Fibroblast of skin of abdomen (primary cell): Measurements from ENCODE around the gene PGC.

ENCODE experiments used
- DNase-seq: peaks from one replicate; pipeline ENCODE4 v3.0.0-alpha.2; 2013

PGC gene

DNA sequence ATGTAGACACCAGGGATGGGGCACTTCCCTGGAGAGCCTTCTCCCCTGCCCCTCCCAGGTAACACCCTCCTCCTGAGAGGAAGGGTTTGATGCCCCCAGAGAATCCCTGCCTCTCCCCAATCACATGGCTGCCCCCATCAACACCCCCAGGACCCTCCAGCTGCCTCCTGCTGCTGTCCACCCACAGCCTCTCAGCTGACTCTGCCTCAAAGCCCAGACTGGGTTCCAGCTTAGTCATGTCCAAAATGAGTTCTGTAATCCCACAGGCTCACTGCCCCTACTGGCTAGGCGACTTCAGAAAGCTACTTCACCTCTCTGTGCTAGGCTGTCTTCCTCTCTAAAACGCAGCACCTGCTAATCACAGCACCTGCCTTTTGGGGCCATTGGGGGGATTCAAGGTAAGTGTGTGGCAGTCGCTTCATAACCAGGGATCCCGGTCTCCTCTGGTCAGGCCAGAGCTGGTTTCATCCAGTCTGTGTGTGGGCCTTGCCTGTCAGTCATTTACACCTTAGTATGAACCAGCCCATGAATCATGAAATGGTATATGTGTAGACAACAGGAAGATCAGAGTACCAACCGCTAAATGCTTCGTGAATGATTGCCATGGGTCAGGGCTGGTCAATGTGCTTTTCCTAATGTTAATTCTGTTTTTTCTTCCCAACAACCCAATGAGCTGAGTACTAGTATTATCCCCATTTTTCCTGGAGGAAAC is 52.2 kb downstream of the PGC start:
- no peak for DNase-seq

DNA sequence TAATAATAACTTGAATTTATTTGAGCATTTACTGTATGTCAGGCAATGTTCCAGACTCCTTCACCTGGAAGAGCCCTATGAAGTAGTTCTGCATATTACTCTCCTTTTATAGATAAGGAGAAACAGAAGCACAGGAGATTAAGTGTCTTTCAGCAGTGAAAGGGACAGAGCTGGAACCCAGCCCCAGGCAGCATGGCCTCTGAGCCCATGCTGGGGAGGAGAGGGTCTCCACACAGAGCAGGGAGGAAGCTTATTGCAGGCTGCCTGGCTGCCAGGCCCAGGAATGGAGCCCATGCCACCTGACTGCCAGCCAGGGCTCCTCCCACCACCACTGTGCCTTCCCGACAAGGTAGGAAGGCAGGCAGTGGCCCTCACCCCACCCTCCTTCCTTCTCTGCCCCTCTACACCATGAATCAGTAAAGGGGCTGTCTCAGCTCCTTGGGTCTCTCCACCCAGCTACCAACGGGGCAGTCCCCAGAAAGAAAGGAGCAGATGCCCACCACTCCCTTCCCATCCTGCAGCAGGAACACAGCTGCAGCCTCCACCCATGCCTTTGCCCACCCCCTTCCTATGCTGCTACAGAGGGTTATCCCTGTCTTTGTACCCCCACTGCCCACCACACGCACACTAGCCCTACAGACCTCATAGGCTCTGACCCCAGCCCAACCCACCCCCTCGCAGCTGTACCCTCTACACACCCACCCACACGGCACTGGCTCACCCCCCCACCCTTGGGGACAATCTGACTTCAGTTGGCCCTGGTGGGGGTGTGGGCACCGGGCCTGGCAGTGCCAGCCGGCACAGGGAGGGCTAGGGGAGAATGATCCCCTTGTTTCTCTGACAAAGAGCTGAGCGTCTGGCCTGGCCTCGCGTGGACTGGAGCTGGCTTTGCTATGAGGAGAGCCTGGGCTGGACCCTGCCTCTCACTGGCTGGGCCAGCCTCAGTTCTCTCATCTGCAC is 53.6 kb downstream of the PGC start:
- DNase-seq, result no peak

DNA sequence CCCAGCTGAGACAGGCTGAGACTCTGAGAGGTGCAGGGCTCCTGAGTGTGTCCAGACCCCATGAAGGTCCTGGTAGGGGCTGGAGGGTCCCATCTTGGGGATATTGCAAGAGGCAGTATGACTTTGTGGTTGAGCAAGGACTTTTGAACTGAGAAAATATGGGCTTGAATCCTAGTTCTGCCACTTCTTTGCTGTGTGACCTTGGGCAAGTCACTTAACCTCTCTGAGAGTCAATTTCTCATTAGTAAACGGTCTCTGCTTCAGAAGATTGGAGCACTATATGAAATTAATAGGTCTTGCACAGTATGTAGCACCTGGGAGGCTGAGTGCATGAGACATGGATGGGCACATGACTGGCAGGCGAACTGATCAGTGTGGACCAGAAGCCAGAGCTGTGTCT is 54.5 kb downstream of the PGC start:
- DNase-seq, result no peak

DNA sequence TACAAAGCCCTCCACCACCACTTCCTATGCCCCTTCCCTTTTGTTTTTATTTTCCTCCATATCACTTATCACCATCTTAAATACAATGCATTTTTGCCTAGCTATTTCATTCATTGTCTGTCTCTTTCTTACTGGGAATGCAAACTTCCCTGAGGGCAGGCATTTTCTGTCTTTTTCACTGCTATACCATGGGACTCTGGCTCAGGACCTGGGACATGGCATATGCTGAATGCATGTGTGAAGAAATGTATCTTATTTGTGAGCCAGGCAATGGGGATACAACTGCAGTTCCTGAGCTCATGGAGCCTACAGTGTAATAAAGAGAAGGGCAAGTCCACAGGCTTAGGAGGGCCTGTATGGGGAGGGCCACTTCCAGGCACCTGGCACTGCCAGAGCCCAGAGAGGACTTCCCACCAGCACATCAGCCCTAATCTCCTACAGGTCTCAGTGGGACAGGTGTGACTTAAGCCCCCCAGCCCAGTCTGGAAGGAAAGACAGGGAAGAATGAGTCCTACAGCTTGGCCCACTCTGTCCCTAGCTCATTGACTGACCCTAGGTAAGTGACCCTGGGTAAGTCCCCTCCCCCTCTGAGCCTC is 55.0 kb downstream of the PGC start:
- no peak for DNase-seq

DNA sequence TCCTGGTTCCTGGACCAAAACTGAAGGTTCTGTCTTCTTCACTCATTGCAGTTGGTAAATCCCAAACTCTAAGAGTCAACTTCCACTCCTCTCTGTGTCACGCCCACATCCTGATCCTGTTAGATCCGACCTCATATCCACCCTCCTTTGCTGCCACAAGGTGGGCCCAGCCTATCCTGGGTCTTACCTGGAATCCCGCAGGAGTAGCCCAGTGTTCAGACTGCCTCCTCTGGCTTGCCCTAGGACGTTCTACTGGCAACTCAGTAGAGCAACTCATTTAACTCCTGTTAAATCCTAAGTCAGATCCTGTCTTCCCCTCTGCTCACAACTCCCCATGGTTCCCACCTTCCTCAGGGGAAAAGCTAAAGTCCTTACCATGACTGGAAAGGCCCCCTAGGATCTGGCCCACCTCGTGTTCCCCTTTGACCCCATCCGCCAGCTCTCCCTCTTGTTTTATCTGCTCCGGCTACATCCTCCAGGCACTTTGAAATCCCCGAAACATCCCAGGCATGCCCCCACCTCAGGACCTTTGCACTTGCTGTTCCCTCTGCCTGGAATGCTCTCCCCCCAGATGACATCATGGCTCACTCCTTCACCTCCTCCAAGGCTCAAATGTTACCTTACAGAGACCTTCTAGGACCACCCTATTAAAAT is 55.6 kb downstream of the PGC start:
- no peak for DNase-seq

DNA sequence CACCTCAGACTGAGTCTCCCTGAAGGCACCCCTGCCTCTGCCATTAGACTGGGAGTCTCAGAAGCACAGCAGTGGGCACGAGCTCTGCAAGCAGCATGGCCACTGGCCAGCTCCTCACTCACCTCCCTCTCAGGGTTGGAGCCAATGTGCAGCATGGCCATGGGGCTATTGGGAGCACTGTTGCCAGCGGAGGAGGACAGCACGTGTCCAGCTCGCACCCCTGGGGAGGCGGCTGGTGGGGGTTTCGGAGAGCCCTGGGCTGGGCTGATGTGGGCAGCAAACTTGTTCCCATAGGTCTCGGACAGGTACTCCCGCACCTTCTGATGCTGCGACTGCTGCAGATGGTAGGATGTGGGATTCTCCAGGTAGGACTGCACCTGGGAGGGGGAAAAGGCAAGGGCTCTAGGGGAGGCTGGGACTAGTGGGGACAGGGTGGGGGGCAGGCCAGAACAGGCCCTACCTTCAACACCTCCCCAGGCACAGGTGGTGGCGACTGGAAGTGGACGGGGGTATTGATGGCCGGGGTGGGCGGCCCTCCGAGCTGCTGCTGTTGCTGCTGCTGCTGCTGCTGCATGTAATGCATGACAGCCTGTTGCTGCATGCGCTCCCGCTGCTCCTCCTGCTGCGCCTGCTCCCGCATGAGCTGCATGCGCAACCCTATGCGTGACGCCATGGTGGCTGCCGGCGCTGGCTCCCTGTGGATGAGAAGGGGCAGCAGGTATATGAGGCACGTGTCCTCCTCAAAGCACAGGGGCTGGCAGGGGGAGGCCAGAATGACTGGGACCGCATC is 56.5 kb downstream of the PGC start:
- no peak for DNase-seq

DNA sequence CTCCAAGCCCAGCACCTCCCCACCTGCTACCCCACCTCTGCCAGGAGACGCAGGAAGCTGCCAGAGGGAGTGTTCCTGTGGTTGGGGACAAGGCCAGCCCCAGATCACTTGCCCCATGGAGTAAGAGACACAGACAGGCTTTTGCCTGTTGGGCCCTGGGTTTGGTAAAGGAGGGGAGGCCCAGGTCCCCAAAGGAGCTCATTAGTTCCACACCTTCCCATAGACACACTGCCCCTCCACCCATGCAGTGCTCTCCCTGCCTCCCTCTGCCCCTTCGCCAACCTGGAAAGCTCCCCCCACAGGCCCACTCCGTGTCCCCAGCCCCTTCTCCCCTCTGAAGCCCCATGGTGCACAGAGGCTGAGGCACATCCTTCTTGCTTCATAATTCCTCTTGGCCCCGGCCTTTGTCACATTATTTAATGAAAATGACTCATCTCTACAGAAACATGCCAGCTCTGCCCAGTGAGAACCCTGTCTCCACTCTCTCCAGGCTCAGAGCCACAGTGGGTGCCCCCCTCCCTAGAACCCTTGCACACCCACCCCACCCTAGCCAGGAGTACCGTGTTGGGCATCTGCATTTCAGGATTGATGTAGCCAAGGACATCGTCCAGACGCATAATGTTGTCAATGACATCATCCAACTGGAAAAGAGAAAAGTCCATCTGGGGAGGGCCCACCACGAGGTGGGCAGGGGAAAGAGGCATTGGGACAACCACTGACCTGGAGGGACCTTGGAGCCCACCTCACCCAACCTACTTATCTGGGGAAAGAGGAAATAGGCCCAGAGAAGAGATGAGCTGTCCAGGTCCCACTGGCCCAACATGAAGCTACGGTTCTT is 57.8 kb downstream of the PGC start:
- DNase-seq, result no peak

DNA sequence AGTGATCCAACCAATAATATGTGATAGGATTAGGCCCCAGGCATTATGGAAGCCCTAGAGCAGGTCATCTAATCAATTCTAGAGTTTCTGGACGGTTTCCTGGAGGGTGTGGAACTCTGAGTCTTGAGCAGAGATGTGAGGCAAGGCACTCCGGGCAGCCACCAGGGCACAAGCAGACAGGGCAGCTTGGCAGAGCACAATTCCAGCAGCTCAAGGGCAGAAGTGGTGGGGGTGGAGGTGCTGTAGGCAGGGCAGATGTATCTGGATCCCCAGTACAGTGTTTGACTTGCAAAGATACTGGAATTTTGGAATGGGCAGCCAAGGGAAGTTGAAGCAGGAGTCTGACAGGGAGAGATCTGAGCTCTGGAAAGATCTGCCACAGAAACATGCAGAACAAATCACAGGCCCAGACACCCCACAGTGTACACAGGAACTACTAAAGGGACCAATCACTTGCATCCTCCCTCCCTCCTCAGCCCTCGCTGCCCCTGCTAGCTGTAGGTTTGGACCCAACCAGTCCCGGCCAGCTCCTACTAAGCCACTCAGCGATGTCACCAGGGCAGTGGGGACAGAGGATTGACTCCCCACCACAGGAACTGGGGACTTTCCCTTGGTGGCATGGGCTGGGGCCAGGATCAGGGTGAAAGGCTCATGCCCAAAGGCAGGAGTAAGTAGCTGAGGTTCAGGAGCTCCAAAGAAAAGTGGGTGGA is 58.8 kb downstream of the PGC start:
- no peak for DNase-seq

DNA sequence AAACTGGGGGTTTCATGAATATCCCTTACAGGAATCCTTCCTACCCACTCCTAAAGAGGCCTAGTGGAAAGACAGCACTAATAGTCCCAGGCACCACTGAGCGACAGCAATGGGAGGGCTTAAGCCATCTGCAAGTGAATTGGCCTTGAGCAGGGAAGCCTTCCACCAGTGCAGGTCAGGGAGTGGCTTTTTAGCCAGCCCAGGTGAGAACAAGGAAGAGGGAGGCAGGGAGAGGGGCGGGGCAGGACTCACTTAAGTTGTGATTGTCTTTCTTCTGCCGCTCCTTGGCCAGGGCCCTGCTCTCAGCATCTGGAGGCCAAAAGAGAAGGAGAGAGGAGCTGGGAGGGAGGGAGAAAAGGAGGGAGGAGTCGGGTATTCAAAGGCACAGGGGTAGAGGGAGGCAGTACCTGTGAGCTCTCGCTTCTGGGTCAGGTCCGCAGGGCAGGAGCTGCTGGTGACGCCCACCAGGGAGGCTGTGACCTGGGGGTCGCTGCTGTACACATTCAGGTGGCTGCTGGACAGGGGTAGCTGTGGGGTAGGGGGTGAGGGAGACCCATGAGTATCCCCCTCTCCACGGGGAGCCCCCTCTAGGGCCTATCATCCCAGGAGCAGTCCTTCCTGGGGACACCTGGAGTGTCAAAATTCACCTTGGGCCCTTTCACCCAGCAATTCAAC is 59.6 kb downstream of the PGC start:
- no peak for DNase-seq
